ENCODE results near the gene CYP17A1.

The CYP17A1 gene

DNA sequence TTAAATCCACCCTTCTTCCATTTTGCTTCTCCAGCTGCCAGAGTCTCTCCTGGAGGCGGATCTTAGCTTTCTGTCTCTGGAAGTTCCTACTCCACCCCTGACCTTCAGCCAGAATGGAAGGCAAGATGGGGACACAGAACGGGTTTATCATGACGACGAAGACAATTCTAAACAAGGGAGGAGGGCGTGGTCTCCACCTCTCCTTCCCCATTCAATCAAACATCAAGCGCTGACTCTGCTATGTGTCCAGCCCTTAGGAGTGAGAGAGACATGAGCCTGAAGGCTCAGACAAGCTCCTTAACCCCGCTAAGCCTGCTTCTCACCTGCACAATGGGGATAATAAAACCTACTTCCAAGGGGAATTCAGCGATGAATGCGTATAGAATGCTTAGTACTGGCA lies 3.1 kb downstream of the CYP17A1 start:
- ChIA-PET CTCF (interaction anchor here (0.5 to 2.1 kb wide), 4 partner anchors 10 to 77 kb away, joined by 3 to 10 read pairs (median 6); no protein-coding TSS in a partner anchor), POLR2A (ENCODE audit: low non-redundant PET) (no interaction called here)
- TF ChIP-seq, protein P1, sequence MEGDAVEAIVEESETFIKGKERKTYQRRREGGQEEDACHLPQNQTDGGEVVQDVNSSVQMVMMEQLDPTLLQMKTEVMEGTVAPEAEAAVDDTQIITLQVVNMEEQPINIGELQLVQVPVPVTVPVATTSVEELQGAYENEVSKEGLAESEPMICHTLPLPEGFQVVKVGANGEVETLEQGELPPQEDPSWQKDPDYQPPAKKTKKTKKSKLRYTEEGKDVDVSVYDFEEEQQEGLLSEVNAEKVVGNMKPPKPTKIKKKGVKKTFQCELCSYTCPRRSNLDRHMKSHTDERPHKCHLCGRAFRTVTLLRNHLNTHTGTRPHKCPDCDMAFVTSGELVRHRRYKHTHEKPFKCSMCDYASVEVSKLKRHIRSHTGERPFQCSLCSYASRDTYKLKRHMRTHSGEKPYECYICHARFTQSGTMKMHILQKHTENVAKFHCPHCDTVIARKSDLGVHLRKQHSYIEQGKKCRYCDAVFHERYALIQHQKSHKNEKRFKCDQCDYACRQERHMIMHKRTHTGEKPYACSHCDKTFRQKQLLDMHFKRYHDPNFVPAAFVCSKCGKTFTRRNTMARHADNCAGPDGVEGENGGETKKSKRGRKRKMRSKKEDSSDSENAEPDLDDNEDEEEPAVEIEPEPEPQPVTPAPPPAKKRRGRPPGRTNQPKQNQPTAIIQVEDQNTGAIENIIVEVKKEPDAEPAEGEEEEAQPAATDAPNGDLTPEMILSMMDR (conservative IDR thresholded peaks at IDR 0.05; ENCODE audit: low read depth) = no peak
- H3K27ac ChIP-seq = no peak overlapping the region
- DNase-seq (ENCODE audit: low spot score) = no peak

DNA sequence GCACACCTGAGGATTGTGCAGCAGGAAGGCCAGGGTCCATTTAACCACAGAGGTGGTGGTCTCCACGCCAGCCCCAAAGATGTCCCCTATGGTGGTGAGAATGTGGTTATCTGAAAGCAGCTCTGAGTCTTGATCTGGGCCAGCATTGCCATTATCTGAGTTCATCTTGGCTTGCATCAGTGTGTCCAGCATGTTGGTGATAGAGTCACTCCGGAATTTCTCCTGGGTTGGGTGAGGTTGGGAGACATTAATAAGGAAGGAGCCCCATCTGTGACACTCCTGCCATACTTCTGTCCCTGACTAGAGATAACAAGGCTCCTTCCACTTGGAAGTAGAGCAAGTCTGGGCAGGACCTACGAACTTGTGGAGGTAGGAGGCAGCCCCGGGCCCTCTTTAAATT lies 4.2 kb downstream of the CYP17A1 start:
- POLR2A ChIA-PET (ENCODE audit: low non-redundant PET) = no interaction called here
- no peak overlapping the region for H3K27ac ChIP-seq
- DNase-seq (ENCODE audit: low spot score) = no peak

GRCh38 chr10:102832248-102832647 lies 5.0 kb downstream of the CYP17A1 start:
- CTCF ChIA-PET = interaction anchor here (2.1 kb wide), 1 partner anchor 71 kb away, joined by 10 read pairs; no protein-coding TSS in a partner anchor
- TF ChIP-seq, protein P1 (conservative IDR thresholded peaks at IDR 0.05; ENCODE audit: low read depth) = no peak
- POLR2A ChIA-PET (ENCODE audit: low non-redundant PET) = no interaction called here
- no peak for DNase-seq (ENCODE audit: low spot score)
- no peak overlapping the region for H3K27ac ChIP-seq

More for the DNA sequence above, 4.2 kb downstream of the CYP17A1 start:
- TF ChIP-seq, protein P1 (conservative IDR thresholded peaks at IDR 0.05; ENCODE audit: low read depth) = no peak
- CTCF ChIA-PET = interaction anchor here (2.1 kb wide), 1 partner anchor 71 kb away, joined by 10 read pairs; no protein-coding TSS in a partner anchor

- TF ChIP-seq, protein P1 (conservative IDR thresholded peaks at IDR 0.05; ENCODE audit: low read depth) = no peak
- H3K27ac ChIP-seq = no peak overlapping the region
- CTCF ChIA-PET = interaction anchor here (0.5 to 0.8 kb wide), 4 partner anchors 70 to 296 kb away, joined by 3 to 4 read pairs (median 4); partner anchors contain the start of genes ARL3 and SFXN2
- POLR2A ChIA-PET (ENCODE audit: low non-redundant PET) = no interaction called here
- no peak for DNase-seq (ENCODE audit: low spot score)
Measured at GRCh38 chr10:102831322-102832071, 5.7 kb downstream of the CYP17A1 start.

DNA sequence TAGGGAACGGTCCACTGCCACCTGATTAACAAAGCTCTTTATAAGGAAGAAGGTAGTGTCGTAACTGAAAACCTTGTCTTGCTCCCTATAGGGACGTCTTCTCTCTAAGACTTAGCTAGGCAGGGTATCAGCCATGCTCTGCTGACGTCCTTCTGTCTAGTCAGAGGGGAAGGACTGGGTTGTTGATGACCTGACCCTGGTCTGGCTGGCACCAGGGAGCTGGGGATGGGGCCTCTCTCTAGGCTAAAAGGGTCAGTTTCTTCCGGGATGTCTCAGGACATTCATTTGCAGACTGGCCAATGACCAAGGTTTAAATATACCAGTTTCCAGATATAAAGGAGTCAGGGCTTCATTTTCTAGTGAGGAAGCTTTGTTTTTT lies 9.6 kb downstream of the CYP17A1 start:
- CTCF ChIA-PET = interaction anchor here (0.6 to 0.9 kb wide), 4 partner anchors 24 to 149 kb away, joined by 3 to 6 read pairs (median 4); no protein-coding TSS in a partner anchor
- no peak overlapping the region for H3K27ac ChIP-seq
- no peak for DNase-seq (ENCODE audit: low spot score)
- POLR2A ChIA-PET (ENCODE audit: low non-redundant PET) = interaction anchor here (0.6 kb wide), 1 partner anchor 63 kb away, joined by 3 read pairs; no protein-coding TSS in a partner anchor
- TF ChIP-seq, protein P1 (conservative IDR thresholded peaks at IDR 0.05; ENCODE audit: low read depth) = no peak

DNA sequence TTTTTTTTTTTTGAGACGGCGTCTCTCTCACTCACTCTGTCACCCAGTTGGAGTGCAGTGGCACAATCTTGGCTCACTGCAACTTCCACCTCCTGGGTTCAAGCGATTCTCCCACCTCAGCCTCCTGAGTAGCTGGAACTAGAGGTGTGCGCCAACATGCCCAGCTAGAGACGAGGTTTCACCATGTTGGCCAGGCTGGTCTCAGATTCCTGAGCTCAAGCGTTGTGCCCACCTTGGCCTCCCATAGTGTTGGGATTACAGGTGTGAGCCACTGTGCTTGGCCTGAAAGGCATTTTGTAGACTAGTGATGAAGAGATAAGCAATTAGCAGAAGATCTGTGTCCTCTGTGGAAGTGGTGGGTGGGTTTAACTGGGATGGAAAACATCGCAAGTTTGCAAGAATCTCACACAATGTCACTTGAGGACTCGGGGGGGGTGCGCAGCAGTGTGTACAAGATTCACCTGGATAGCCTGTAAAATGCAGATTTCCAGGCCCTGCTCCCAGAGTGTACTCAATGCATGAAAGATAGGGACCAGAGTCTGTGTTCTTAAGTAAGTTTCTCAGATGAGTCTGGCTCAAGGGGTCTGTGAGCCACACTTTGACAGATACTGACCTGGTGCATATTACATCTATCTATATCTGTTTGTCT lies 10.9 kb downstream of the CYP17A1 start:
- ChIA-PET POLR2A (ENCODE audit: low non-redundant PET) (no interaction called here), CTCF (interaction anchor here (0.5 to 0.6 kb wide), 2 partner anchors 45 to 1770 kb away, joined by 7 to 8 read pairs; no protein-coding TSS in a partner anchor)
- no peak for DNase-seq (ENCODE audit: low spot score)
- H3K27ac ChIP-seq = no peak overlapping the region
- TF ChIP-seq, protein P1 (conservative IDR thresholded peaks at IDR 0.05; ENCODE audit: low read depth) = no peak
